Astrocyte of the spinal cord (primary cell): ENCODE data around the gene MXRA7.

ENCODE experiments used
- DNase-seq: peaks from one replicate; pipeline ENCODE4 v3.0.0; 2011; ENCODE audit warnings: low read depth, low spot score
- H3K4me3 ChIP-seq: 2 replicates; pipeline ENCODE4 v1.5.1; 2011; ENCODE audit warnings: low read depth, mild to moderate bottlenecking, low read length, moderate library complexity
- CTCF ChIP-seq: IDR thresholded peaks from 2 replicates; pipeline ENCODE4 v1.5.1; 2012; ENCODE audit warnings: low read depth, mild to moderate bottlenecking, low read length, inconsistent platforms
- in situ Hi-C: cut with HindIII; loops from 2 replicates; pipeline ENCODE4 v1.10.0; 2017; ENCODE audit warnings: low sequenced_read_pairs

MXRA7 gene

GRCh38 chr17:76672270-76672851 is 38.4 kb downstream of the MXRA7 start:
- no peak for DNase-seq
- peak overlapping the region; percentile 72 for H3K4me3 ChIP-seq
- in situ Hi-C loops: no loop called here
- no peak for TF ChIP-seq CTCF

GRCh38 chr17:76671912-76672262 is 38.9 kb downstream of the MXRA7 start:
- no peak for TF ChIP-seq CTCF
- in situ Hi-C loops: no loop called here
- peak overlapping the region; percentile 72 for H3K4me3 ChIP-seq
- no peak for DNase-seq

GRCh38 chr17:76671123-76671911 is 39.4 kb downstream of the MXRA7 start:
- no peak for TF ChIP-seq CTCF
- H3K4me3 ChIP-seq: peak overlapping the region; percentile 72
- in situ Hi-C loops: no loop called here
- peak; percentile 100 for DNase-seq

GRCh38 chr17:76670718-76671122 is 40.0 kb downstream of the MXRA7 start:
- H3K4me3 ChIP-seq: no peak overlapping the region
- no peak for TF ChIP-seq CTCF
- in situ Hi-C loops: no loop called here
- DNase-seq: no peak

GRCh38 chr17:76670020-76670717 is 40.6 kb downstream of the MXRA7 start:
- no peak for TF ChIP-seq CTCF
- in situ Hi-C loops: no loop called here
- H3K4me3 ChIP-seq: no peak overlapping the region
- DNase-seq: peak; percentile 34

GRCh38 chr17:76667786-76668453 is 42.8 kb downstream of the MXRA7 start:
- in situ Hi-C loops: no loop called here
- TF ChIP-seq CTCF: no peak

More at GRCh38 chr17:76667786-76668453, 42.8 kb downstream of the MXRA7 start:
- no peak for DNase-seq
- H3K4me3 ChIP-seq: no peak overlapping the region
